ENCODE results near the gene KCTD13.
"Not testable (repeated sequence)": the region's sequence is repeated elsewhere in the genome, so short reads cannot be mapped to it uniquely, and the experiment has no call there.

Gene KCTD13

DNA sequence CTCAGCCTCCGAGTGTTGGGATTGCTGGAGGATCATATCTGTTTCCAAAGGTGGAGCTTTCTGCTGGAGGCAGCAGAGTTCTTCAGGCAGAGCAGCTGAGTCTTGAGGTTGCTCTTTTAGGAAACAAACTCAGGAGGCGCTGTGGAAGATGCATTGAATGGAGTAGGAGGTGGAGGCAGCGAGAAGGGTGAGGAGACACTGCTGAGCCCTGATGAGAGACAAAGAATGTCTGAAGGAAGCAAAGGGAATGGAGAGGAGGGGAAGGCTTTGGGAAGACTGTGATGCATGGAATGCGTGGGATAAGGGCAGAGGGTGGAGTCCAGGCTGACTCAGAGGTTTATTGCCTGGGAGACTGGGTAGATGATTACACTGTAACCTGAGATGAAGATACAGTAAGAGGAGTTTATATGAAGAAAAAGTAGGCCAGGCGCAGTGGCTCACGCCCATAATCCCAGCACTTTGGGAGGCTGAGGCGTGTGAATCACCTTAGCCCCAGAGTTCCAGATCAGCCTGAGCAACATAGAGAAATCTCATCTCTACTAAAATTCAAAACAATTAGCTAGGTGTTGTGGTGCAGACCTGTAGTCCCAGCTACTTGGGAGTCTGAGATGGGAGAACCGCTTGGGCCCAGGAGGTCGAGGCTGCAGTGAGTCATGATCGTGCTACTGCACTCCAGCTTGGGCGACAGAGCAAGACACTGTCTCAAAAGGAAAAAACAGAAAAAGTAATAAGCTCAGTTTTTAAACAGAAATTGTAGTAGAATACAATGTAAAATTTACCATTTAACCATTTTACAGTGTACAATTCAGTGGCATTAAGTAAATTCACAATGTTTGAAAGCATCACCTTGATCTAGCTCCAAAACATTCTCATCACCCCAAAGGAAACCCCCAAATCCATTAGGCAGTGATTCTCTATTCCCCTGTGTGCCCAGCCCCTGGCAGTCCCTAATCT, 18.1 kb upstream of the KCTD13 start:
- TF ChIP-seq, protein P1, sequence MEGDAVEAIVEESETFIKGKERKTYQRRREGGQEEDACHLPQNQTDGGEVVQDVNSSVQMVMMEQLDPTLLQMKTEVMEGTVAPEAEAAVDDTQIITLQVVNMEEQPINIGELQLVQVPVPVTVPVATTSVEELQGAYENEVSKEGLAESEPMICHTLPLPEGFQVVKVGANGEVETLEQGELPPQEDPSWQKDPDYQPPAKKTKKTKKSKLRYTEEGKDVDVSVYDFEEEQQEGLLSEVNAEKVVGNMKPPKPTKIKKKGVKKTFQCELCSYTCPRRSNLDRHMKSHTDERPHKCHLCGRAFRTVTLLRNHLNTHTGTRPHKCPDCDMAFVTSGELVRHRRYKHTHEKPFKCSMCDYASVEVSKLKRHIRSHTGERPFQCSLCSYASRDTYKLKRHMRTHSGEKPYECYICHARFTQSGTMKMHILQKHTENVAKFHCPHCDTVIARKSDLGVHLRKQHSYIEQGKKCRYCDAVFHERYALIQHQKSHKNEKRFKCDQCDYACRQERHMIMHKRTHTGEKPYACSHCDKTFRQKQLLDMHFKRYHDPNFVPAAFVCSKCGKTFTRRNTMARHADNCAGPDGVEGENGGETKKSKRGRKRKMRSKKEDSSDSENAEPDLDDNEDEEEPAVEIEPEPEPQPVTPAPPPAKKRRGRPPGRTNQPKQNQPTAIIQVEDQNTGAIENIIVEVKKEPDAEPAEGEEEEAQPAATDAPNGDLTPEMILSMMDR (IDR thresholded peaks at IDR 0.05) = no peak
- H3K9ac ChIP-seq = no peak overlapping the region
- H3K79me2 ChIP-seq = no peaks in the 10 kb centered on the region
- peaks cover 15% of the 10 kb centered on the region for H3K4me1 ChIP-seq
- no peak overlapping the region for H3K4me3 ChIP-seq (ENCODE audit: low read depth, low read length)
- H3K27ac ChIP-seq = peak overlapping the region; percentile 83
- peak overlapping the region; percentile 81 for H2AFZ ChIP-seq
- H3K36me3 ChIP-seq (ENCODE audit: control insufficient read depth, insufficient read depth, low read length) = no peaks in the 10 kb centered on the region
- no peaks in the 10 kb centered on the region for H3K9me3 ChIP-seq (ENCODE audit: control insufficient read depth, low read length)
- H3K4me2 ChIP-seq (ENCODE audit: low read length) = no peak overlapping the region
- H3K27me3 ChIP-seq (ENCODE audit: control insufficient read depth, insufficient read depth, low read length) = no peaks in the 10 kb centered on the region

DNA sequence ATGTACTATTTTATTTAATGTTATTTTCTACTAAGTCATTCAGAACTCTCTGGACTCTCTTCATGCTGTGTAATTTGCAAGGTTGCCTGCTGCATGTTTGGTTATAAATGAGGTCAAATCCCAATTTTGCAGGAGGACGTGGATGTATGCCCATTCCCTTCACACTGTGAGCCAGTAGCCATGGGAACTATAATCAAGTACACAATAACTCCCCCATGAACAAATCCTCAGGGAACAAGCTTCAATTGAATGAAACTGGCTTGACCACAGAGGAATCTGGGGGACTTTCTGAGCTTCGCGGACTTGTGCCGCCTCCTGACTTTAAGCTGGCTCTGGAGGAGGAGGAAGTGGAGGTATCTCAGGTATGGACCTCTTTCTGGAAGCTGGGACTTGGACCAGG, 14.6 kb upstream of the KCTD13 start:
- no peak overlapping the region for H2AFZ ChIP-seq
- TF ChIP-seq, protein P1 (IDR thresholded peaks at IDR 0.05) = no peak
- no peak overlapping the region for H3K9ac ChIP-seq
- H3K79me2 ChIP-seq = no peaks in the 10 kb centered on the region
- no peak overlapping the region for H3K27ac ChIP-seq
- no peaks in the 10 kb centered on the region for H3K36me3 ChIP-seq (ENCODE audit: control insufficient read depth, insufficient read depth, low read length)
- peaks cover 15% of the 10 kb centered on the region for H3K4me1 ChIP-seq
- no peak overlapping the region for H3K4me3 ChIP-seq (ENCODE audit: low read depth, low read length)
- H3K27me3 ChIP-seq (ENCODE audit: control insufficient read depth, insufficient read depth, low read length) = no peaks in the 10 kb centered on the region
- no peaks in the 10 kb centered on the region for H3K9me3 ChIP-seq (ENCODE audit: control insufficient read depth, low read length)
- H3K4me2 ChIP-seq (ENCODE audit: low read length) = no peak overlapping the region

DNA sequence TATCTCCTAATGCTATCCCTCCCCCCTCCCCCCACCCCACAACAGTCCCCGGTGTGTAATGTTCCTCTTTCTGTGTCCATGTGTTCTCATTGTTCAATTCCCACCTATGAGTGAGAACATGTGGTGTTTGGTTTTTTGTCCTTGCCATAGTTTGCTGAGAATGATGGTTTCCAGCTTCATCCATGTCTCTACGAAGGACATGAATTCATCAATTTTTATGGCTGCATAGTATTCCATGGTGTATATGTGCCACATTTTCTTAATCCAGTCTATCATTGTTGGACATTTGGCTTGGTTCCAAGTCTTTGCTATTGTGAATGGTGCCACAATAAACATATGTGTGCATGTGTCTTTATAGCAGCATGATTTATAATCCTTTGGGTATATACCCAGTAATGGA, 5.7 kb upstream of the KCTD13 start:
- not testable (repeated sequence) for H3K36me3 ChIP-seq (ENCODE audit: control insufficient read depth, insufficient read depth, low read length); H3K4me3 ChIP-seq (ENCODE audit: low read depth, low read length); H3K9me3 ChIP-seq (ENCODE audit: control insufficient read depth, low read length); H2AFZ ChIP-seq; H3K4me1 ChIP-seq; H3K79me2 ChIP-seq; H3K4me2 ChIP-seq (ENCODE audit: low read length); H3K27me3 ChIP-seq (ENCODE audit: control insufficient read depth, insufficient read depth, low read length); H3K9ac ChIP-seq; H3K27ac ChIP-seq

DNA sequence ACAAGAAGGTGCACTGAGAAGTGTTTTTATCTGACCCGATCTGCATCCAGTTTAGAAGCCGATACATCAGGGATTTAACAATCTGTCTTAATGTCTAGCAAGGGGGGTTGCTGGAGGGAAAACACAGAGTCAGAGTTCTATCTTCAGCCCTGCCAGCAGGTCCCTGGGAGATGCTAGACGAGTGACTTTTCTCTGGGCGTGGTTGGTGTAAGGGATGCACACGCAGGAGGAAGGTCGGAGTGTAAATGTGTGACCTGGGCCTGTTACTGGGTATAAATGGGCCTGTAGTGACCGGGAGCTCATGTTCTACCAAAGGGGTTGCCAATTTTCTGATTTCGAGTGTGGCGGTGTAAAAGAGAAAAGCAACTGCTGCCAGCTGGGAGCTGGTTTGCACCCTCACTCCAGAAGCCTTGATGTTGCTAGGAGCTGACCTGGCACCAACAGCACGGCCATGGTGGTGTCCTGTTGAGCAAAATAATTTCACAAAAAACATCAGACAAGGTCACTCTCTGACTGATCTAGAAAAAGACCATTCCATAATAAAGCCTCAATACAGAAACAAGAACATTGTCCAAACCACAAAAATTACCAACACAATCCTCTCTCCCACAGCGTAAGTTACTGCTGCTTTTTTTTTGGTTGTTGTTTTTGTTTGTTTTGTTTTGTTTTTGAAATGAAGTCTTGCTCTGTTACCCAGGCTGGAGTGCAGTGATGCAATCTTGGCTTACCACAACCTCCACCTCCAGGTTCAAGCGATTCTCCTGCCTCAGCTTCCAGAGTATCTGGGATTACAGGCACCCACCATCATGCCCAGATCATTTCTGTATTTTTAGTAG, 1.3 kb upstream of the KCTD13 start:
- H3K4me1 ChIP-seq = peaks cover 9% of the 10 kb centered on the region
- H3K9ac ChIP-seq = peak overlapping the region; percentile 24
- no peaks in the 10 kb centered on the region for H3K27me3 ChIP-seq (ENCODE audit: control insufficient read depth, insufficient read depth, low read length)
- H3K4me2 ChIP-seq (ENCODE audit: low read length) = peak overlapping the region; percentile 99
- TF ChIP-seq, protein P1 (IDR thresholded peaks at IDR 0.05) = no peak
- peak overlapping the region; percentile 82 for H2AFZ ChIP-seq
- no peaks in the 10 kb centered on the region for H3K9me3 ChIP-seq (ENCODE audit: control insufficient read depth, low read length)
- H3K36me3 ChIP-seq (ENCODE audit: control insufficient read depth, insufficient read depth, low read length) = no peaks in the 10 kb centered on the region
- H3K27ac ChIP-seq = peak overlapping the region; percentile 69
- H3K4me3 ChIP-seq (ENCODE audit: low read depth, low read length) = peak overlapping the region; percentile 91
- peaks cover 14% of the 10 kb centered on the region for H3K79me2 ChIP-seq

DNA sequence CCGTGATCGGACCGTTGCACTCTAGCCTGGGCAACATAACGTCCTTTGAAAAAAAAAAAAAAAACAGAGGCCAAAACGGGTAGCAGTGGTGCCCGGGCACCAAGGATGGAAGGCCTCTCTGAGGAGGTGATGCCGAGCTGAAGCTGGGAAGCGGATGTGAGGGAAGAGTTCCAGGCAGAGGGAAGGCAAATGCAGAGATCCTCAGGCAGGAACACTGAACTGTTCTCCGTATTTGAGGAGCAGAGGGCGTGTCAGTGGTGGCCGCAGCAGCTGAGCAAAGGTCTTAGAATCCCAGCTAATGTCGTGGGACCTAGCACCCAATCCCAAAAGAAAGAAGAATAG, 656 bp upstream of the KCTD13 start:
- Histone ChIP-seq H3K4me2 (ENCODE audit: low read length) (peak overlapping the region; percentile 99), H3K9me3 (ENCODE audit: control insufficient read depth, low read length) (no peaks in the 10 kb centered on the region), H3K4me1 (peaks cover 9% of the 10 kb centered on the region), H3K27me3 (ENCODE audit: control insufficient read depth, insufficient read depth, low read length) (no peaks in the 10 kb centered on the region), H3K79me2 (peaks cover 14% of the 10 kb centered on the region), H3K4me3 (ENCODE audit: low read depth, low read length) (peak overlapping the region; percentile 91), H2AFZ (peak overlapping the region; percentile 82), H3K9ac (peak overlapping the region; percentile 24), H3K27ac (peak overlapping the region; percentile 69), H3K36me3 (ENCODE audit: control insufficient read depth, insufficient read depth, low read length) (no peaks in the 10 kb centered on the region)
- TF ChIP-seq, protein P1 (IDR thresholded peaks at IDR 0.05) = no peak
